ENCODE measurements around the gene MOSPD3. TPM values are rescaled to one million over a fixed set of nuclear protein-coding genes. Genes with fewer than 3 reads are reported as not detected.

Gene MOSPD3
- total and polyA plus RNA-seq, 10 of the 15 experiments (the other 5 are each of a cell fraction or from before 2014, with no cell fraction given): 0.61 to 13.6 (median 4.1) TPM

GRCh38 chr7:100632951-100633717 lies 20.8 kb downstream of the MOSPD3 start (continued):
- TF ChIP-seq ZNF384 (IDR thresholded peaks at IDR 0.05; ENCODE audit: borderline replicate concordance, low read depth, low read length): peak; percentile 70
- no peak for TF ChIP-seq TARDBP (IDR thresholded peaks at IDR 0.05; ENCODE audit: borderline replicate concordance)
- no peak for TF ChIP-seq STAT1 (conservative IDR thresholded peaks at IDR 0.05)
- TF ChIP-seq FOXK2 (IDR thresholded peaks at IDR 0.05): no peak
- no peak for TF ChIP-seq BRCA1 (IDR thresholded peaks at IDR 0.05; ENCODE audit: low read depth, low read length)

GRCh38 chr7:100639995-100640516 lies 27.7 kb downstream of the MOSPD3 start:
- no TSS peak for BruUV-seq (replicated peaks)
- ATAC-seq (no peak), DNase-seq (ENCODE audit: low read depth, low spot score) (no peak), FAIRE-seq (no peak)
- Histone ChIP-seq H3K79me2 (ENCODE audit: control insufficient read depth, insufficient read depth, low read length) (no peaks in the 10 kb centered on the region), H3K36me3 (ENCODE audit: control insufficient read depth in 2 of 2, insufficient read depth in 2 of 2, low read length in 1 of 2) (no peaks in the 10 kb centered on the region), H3K27me3 (replicated peaks in 1 of 2; ENCODE audit: control insufficient read depth in 2 of 2, insufficient read depth in 2 of 2, low read length in 1 of 2) (no peaks in the 10 kb centered on the region; a peak in 1 of 4 replicates), H2AFZ (ENCODE audit: control insufficient read depth, low read depth, low read length) (no peak overlapping the region), H3K27ac (ENCODE audit: control insufficient read depth, insufficient read depth) (no peak overlapping the region), H4K20me1 (ENCODE audit: control insufficient read depth, insufficient read depth) (no peaks in the 10 kb centered on the region), H3K4me1 (ENCODE audit: control insufficient read depth, insufficient read depth, low read length) (no peaks in the 10 kb centered on the region; the same call in 1 of the 2 replicates), H3K9me3 (replicated peaks; ENCODE audit: control insufficient read depth, insufficient read depth, low read length) (no peaks in the 10 kb centered on the region), H3K4me3 (no peak overlapping the region), H3K9ac (ENCODE audit: control insufficient read depth, insufficient read depth, low read length) (no peak overlapping the region), H3K4me2 (ENCODE audit: control insufficient read depth, insufficient read depth) (no peak overlapping the region)
- CTCF ChIA-PET: interaction anchor here (1.5 kb wide), 1 partner anchor 10 kb away, joined by 6 read pairs; no protein-coding TSS in a partner anchor
- RAD21 ChIA-PET (ENCODE audit: unreplicated experiment): no interaction called here
- POLR2A ChIA-PET: interaction anchor here (0.7 kb wide), 1 partner anchor 137 kb away, joined by 4 read pairs; no protein-coding TSS in a partner anchor
- intact Hi-C loops (cut with micrococcal nuclease; ENCODE audit: unreplicated experiment): no loop called here
- no peak for TF ChIP-seq MTA2 (IDR thresholded peaks at IDR 0.05; ENCODE audit: low read depth)
- no peak for TF ChIP-seq SUPT20H (IDR thresholded peaks at IDR 0.05; ENCODE audit: borderline replicate concordance, control insufficient read depth, low read depth, low read length)
- SMC1A ChIA-PET (ENCODE audit: uncharacterized antibody, unreplicated experiment): no interaction called here
- in situ Hi-C loops (cut with MboI): no loop called here
- 82% methylated on average over 17 of the region's 17 CpGs for WGBS (ENCODE audit: insufficient coverage, insufficient replicate concordance, low lambda C conversion rate, missing lambda C conversion rate)
